ENCODE data around the gene VAC14.

- TF ChIP-seq EP300 (IDR thresholded peaks at IDR 0.05) (no peak), CTCF (IDR thresholded peaks at IDR 0.05) (no peak), POLR2AphosphoS5 (IDR thresholded peaks at IDR 0.05) (no peak)
Measured at GRCh38 chr16:70751593-70751992, 49.4 kb downstream of the VAC14 start.

Data from esophagus muscularis mucosa (tissue), 4 donors.